ENCODE results near the gene CD96. TPM values are rescaled to one million over a fixed set of nuclear protein-coding genes. Genes with fewer than 3 reads are reported as not detected.

The CD96 gene
- total and polyA plus RNA-seq, 2 donors (not counting 3 experiments of a cell fraction or from before 2014, with no cell fraction given): not detected

- POLR2A ChIA-PET: no interaction called here
Measured at GRCh38 chr3:111607240-111607920, 65.4 kb downstream of the CD96 start.

More at GRCh38 chr3:111607240-111607920, 65.4 kb downstream of the CD96 start:
- no peak overlapping the region for H2AFZ ChIP-seq (ENCODE audit: low read depth, low read length)
- no peaks in the 10 kb centered on the region for H3K79me2 ChIP-seq (ENCODE audit: control insufficient read depth, insufficient read depth, low read length)
- H3K9ac ChIP-seq (replicated peaks; ENCODE audit: extremely low read depth, insufficient read depth, low read length): no peak overlapping the region
- FAIRE-seq: no peak
- DNase-seq (ENCODE audit: low read depth, low spot score): no peak
- TF ChIP-seq, protein P1, sequence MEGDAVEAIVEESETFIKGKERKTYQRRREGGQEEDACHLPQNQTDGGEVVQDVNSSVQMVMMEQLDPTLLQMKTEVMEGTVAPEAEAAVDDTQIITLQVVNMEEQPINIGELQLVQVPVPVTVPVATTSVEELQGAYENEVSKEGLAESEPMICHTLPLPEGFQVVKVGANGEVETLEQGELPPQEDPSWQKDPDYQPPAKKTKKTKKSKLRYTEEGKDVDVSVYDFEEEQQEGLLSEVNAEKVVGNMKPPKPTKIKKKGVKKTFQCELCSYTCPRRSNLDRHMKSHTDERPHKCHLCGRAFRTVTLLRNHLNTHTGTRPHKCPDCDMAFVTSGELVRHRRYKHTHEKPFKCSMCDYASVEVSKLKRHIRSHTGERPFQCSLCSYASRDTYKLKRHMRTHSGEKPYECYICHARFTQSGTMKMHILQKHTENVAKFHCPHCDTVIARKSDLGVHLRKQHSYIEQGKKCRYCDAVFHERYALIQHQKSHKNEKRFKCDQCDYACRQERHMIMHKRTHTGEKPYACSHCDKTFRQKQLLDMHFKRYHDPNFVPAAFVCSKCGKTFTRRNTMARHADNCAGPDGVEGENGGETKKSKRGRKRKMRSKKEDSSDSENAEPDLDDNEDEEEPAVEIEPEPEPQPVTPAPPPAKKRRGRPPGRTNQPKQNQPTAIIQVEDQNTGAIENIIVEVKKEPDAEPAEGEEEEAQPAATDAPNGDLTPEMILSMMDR (IDR thresholded peaks at IDR 0.05; ENCODE audit: extremely low read depth in 1 of 2, insufficient read depth in 1 of 2, low read depth in 1 of 2, low read length in 2 of 2): no peak
- no peak for TF ChIP-seq MAX (IDR thresholded peaks at IDR 0.05; ENCODE audit: insufficient read depth, insufficient read length)
- TF ChIP-seq GATA2 (IDR thresholded peaks at IDR 0.05; ENCODE audit: insufficient read depth, insufficient read length, low read depth, low read length): no peak
- no peak for TF ChIP-seq POLR2A (IDR thresholded peaks at IDR 0.05; ENCODE audit: low read depth, low read length)
- TF ChIP-seq MYC (IDR thresholded peaks at IDR 0.05; ENCODE audit: low read depth, low read length): no peak
- no TSS peak for BruUV-seq (replicated peaks)
- intact Hi-C loops (cut with micrococcal nuclease): no loop called here
- H3K4me2 ChIP-seq (ENCODE audit: insufficient read depth, low read length): no peak overlapping the region
- no peaks in the 10 kb centered on the region for H3K4me1 ChIP-seq (ENCODE audit: control insufficient read depth, extremely low read depth, insufficient read depth, low read length)
- H3K4me3 ChIP-seq (replicated peaks in 1 of 3; ENCODE audit: insufficient read depth in 1 of 3, low read depth in 1 of 3, low read length in 3 of 3): no peak overlapping the region
- peaks cover 5 to 7% of the 10 kb centered on the region in 2 experiments for H3K27me3 ChIP-seq (ENCODE audit: control insufficient read depth in 2 of 2, insufficient read depth in 2 of 2, low read length in 2 of 2)
- H4K20me1 ChIP-seq (replicated peaks; ENCODE audit: control insufficient read depth, extremely low read depth, insufficient read depth, low read length): no peaks in the 10 kb centered on the region
- dilution Hi-C loops (cut with MboI; ENCODE audit: extremely low pct_ligation_motif_present, low sequenced_read_pairs): no loop called here
- CTCF ChIA-PET: no interaction called here
- H3K27ac ChIP-seq (ENCODE audit: insufficient read depth, low read depth, low read length): no peak overlapping the region
- H3K9me3 ChIP-seq (replicated peaks; ENCODE audit: control insufficient read depth, insufficient read depth, low read length): no peaks in the 10 kb centered on the region
- H3K9me1 ChIP-seq (replicated peaks; ENCODE audit: control insufficient read depth, extremely low read depth, insufficient read depth, low read length): no peaks in the 10 kb centered on the region
- no peaks in the 10 kb centered on the region for H3K36me3 ChIP-seq (ENCODE audit: control insufficient read depth in 2 of 2, extremely low read depth in 1 of 2, insufficient read depth in 2 of 2, low read length in 2 of 2)

All from endothelial cell of umbilical vein (primary cell).